ENCODE results near the gene UBE2J2. TPM values are rescaled to one million over a fixed set of nuclear protein-coding genes. Genes with fewer than 3 reads are reported as not detected.

The UBE2J2 gene
- total RNA-seq, 1 experiment from 2014 or later: 62.1 TPM

GRCh38 chr1:1223321-1223720, 50.3 kb downstream of the UBE2J2 start:
- Mint-ChIP-seq H3K9me3 (ENCODE audit: unreplicated experiment) (no peaks in the 10 kb centered on the region), H3K27me3 (ENCODE audit: insufficient read depth, unreplicated experiment) (no peaks in the 10 kb centered on the region), H3K36me3 (ENCODE audit: insufficient read depth, unreplicated experiment) (peaks cover 47% of the 10 kb centered on the region), H3K4me3 (ENCODE audit: unreplicated experiment) (no peak overlapping the region), H3K27ac (ENCODE audit: low read depth, unreplicated experiment) (no peak overlapping the region), H3K4me1 (ENCODE audit: insufficient read depth, unreplicated experiment) (no peaks in the 10 kb centered on the region)
- ChIA-PET CTCF (interaction anchor here (0.7 kb wide), 1 partner anchor 147 kb away, joined by 3 read pairs; no protein-coding TSS in a partner anchor), POLR2A (no interaction called here)
- no peak for DNase-seq (ENCODE audit: unreplicated experiment)
- BruUV-seq (replicated peaks): no TSS peak
- intact Hi-C loops (cut with micrococcal nuclease): no loop called here
- no peak for TF ChIP-seq CTCF (IDR thresholded peaks at IDR 0.05; ENCODE audit: unreplicated experiment)

DNA sequence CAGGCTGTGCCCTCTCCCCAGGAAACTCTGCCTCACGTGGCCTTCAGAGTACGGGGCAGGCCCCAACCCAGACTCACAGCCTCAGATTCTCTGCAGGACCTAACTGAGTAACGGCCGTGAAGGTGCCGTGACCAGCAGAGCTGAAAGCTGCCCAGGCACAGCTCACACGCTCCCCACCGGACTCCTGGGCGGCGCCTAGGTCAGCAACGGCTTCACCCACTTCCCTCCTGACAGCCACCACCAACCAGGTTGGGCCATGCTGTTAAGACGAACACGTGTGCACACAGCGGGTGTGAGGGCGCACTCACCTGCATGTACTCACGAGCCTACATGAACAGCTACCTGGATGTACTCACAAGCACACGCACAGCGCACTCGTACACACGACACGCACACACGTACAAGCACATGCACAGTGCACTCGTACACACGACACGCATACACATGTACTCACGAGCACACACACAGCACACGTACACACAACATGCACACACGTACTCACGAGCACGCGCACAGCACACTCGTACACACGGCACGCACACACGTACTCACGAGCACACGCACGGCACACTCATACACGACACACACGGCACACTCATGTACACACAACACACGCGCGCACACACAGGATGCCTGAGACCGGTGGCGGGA, 51.0 kb downstream of the UBE2J2 start:
- no peaks in the 10 kb centered on the region for H3K4me1 Mint-ChIP-seq (ENCODE audit: insufficient read depth, unreplicated experiment)
- H3K9me3 Mint-ChIP-seq (ENCODE audit: unreplicated experiment): no peaks in the 10 kb centered on the region
- POLR2A ChIA-PET: no interaction called here
- no TSS peak for BruUV-seq (replicated peaks)
- H3K4me3 Mint-ChIP-seq (ENCODE audit: unreplicated experiment): no peak overlapping the region
- TF ChIP-seq CTCF (IDR thresholded peaks at IDR 0.05; ENCODE audit: unreplicated experiment): no peak
- CTCF ChIA-PET: interaction anchor here (0.6 to 0.7 kb wide), 2 partner anchors 39 to 148 kb away, joined by 3 read pairs; no protein-coding TSS in a partner anchor
- H3K36me3 Mint-ChIP-seq (ENCODE audit: insufficient read depth, unreplicated experiment): peaks cover 47% of the 10 kb centered on the region
- DNase-seq (ENCODE audit: unreplicated experiment): no peak
- intact Hi-C loops (cut with micrococcal nuclease): no loop called here
- no peak overlapping the region for H3K27ac Mint-ChIP-seq (ENCODE audit: low read depth, unreplicated experiment)
- H3K27me3 Mint-ChIP-seq (ENCODE audit: insufficient read depth, unreplicated experiment): no peaks in the 10 kb centered on the region

GRCh38 chr1:1221887-1222574, 51.6 kb downstream of the UBE2J2 start:
- POLR2A ChIA-PET: no interaction called here
- CTCF ChIA-PET: interaction anchor here (0.6 kb wide), 1 partner anchor 40 kb away, joined by 3 read pairs; no protein-coding TSS in a partner anchor
- BruUV-seq (replicated peaks): no TSS peak

More at GRCh38 chr1:1221887-1222574, 51.6 kb downstream of the UBE2J2 start:
- H3K9me3 Mint-ChIP-seq (ENCODE audit: unreplicated experiment): no peaks in the 10 kb centered on the region
- no peaks in the 10 kb centered on the region for H3K4me1 Mint-ChIP-seq (ENCODE audit: insufficient read depth, unreplicated experiment)
- H3K4me3 Mint-ChIP-seq (ENCODE audit: unreplicated experiment): no peak overlapping the region
- H3K27me3 Mint-ChIP-seq (ENCODE audit: insufficient read depth, unreplicated experiment): no peaks in the 10 kb centered on the region
- no peak for TF ChIP-seq CTCF (IDR thresholded peaks at IDR 0.05; ENCODE audit: unreplicated experiment)
- H3K36me3 Mint-ChIP-seq (ENCODE audit: insufficient read depth, unreplicated experiment): peaks cover 48% of the 10 kb centered on the region
- intact Hi-C loops (cut with micrococcal nuclease): no loop called here
- no peak for DNase-seq (ENCODE audit: unreplicated experiment)
- H3K27ac Mint-ChIP-seq (ENCODE audit: low read depth, unreplicated experiment): no peak overlapping the region

Data from MCF 10A (cell line).